CD4-positive, alpha-beta T cell treated with Interleukin-17A for 1 hour (primary cell): Measurements from ENCODE around the gene SVIL.
A peak's percentile ranks its signal among the peaks of the same experiment; 100 is the strongest.
"Not testable (repeated sequence)": the region's sequence is repeated elsewhere in the genome, so short reads cannot be mapped to it uniquely, and the experiment has no call there.

Source experiments
- DNase-seq: peaks from one replicate; pipeline ENCODE4 v3.0.0-alpha.2; 2020

SVIL gene

DNA sequence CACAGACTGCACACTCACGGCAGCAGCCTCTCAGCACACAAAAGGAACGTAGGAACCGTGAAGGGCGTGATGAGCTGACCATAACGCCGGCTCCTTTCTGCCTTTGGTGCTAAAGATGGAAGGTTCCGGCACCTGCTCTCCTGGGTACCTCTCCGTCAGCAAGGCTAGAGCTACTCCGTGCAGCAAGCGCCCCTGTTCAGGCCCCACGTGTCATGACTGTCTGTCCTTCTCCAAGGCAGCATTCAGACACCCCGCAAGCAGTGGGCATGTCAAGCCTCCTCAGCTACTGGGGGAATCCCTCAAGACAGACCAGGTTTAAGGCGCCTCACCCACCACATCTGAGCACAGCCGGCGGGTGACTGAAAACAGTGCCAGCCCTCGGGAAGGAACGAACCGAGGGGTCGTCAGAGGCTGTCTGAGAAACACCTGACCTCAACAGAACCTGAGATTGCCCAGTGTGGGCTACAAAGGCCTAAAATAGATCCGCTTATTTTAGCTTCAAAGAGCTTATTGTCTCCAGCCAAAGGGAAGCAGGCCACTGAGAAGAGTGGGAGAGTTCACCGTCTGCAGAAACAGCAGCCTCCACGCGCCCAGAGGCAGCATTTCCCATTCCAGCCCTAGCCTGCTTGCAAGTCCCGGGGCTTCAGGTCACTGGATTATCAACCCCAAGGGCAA lies 124.2 kb downstream of the SVIL start:
- not testable (repeated sequence) for DNase-seq

DNA sequence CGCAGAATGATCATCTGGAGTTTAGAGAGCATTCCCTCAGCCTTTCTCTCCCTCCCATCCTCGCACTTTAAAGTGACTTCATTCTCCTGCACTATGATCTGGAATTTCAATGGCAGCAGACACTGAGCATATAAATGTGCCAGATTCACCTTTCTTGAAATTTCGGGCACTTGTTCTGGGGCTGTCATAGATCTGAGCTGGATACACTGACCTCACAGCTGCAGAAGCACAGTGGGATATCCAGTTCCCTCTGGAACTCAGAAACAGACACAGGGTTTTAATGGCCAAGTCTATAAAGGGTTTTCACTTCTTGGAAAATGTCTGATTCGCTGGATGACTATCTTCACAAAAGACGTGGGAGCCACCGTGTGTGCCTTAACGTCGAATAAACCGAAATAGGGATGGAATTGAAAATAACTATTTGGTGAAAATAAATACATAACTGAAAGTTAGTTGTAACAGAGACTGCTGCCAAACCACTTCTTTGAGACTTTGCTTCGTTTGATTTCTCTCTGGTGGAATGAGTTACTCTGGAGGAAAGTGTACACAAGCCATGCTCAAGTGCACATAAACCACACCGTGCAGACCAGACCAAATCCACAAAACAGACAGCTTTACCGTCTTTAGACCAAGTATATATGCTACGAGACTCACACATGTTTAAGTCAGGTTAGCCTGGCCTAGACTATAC lies 126.1 kb downstream of the SVIL start:
- no peak for DNase-seq

DNA sequence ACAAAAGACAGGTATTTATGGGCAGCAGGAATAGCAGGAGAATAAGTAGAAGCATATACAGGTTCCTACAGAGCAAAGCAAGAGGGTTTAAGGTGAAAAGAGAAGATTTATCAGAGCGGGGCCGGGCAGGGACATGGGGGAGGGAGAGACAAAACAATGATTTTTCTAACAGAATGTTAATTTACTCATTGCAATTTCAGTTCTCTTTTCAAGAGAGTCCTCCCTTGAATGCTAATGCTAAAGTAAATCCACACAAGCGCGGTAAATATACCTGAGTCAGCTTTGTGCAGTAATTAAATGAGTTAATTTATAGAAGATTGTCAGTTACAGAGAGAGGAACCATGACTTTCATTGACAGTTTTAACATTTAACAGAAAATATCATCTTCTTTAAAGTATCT lies 127.0 kb downstream of the SVIL start:
- DNase-seq, result not testable (repeated sequence)

DNA sequence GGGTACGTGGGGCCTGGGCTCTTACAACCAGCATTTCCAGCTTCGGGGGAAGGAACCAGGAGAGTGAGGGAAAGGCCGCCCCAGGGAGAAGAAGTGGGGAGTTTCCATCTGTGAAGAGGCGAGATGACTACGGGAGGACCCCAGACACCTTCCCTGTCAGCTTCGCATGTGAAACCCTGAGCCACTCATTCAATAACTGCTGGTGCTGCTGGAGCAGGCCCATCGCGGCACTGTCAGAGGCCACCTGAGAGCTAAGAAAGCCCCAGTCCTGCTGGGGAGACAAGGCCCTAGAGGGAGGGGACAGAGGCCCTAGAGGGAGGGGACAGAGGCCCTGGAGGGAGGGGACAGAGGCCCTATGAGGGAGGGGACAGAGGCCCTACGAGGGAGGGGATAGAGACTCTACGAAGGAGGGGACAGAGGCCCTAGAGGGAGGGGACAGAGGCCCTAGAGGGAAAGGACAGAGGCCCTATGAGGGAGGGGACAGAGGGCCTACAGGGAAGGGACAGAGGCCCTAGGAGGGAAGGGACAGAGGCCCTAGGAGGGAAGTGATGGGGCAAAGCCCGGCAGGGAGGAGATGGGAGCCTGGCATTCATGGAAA lies 128.3 kb downstream of the SVIL start:
- DNase-seq, result not testable (repeated sequence)

DNA sequence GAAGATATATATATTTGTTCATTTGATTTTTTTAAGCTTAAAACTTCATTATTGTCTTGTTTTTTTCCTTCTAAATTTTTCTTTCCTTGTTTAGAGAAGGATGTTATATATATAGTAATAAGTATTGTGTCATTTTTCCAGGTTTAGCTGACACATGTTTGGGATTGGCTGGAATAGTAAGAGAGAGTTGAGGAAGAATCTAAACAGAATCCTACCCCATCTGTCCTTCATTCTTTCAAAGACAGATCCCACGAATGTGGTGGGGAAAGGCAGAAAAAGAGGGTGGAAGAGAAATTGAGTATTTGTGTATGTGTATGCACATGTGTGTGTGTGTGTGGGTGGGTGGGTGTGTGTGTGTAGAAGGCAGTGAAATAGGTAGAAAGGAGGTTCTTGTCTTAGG lies 132.4 kb downstream of the SVIL start:
- DNase-seq, result no peak

DNA sequence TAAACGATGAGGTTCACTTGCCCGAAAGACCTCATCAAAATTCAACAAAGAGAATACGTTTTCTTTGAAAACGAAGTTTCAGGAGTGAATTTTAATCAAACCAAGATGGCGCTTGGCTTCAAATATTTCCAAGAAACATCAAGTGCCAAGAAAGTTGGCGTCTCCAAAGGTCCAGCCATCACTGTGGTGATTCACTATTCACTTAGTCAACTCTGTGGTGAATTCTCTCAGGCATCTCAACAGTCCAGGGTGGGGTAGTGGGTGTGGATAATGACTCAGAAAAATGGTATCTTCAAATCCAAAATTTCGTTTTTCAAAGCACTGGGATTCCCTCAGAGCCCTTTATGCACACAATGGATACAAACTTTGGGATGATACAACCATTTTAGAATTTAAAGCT lies 133.1 kb downstream of the SVIL start:
- DNase-seq, result no peak

DNA sequence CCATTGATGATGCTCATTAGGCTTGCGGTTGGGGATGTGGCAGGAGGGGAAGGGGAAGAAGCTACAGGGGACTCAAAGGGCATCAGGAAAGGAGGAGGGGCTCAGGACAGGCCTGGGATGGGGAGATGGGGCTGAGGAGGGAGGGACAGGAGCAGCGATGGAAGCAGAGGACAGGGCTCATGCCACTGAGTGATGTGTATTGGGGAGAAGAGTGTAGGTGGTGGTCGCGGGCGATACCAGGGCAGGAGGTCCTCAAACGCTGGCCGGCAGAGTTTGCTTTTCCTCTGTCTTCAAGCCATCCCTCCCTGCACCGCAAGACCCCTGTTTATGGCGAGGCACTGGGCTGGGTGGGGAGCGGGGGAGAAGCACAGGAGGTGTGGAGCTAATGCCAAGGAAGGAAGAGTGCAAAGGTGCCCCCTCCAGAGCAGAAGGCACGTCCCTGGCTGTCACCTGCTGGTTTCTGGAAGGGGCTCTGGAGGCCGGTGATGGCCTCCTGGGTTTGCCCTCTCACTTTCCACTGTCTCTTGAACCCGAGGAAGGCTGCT lies 134.7 kb downstream of the SVIL start:
- no peak for DNase-seq

DNA sequence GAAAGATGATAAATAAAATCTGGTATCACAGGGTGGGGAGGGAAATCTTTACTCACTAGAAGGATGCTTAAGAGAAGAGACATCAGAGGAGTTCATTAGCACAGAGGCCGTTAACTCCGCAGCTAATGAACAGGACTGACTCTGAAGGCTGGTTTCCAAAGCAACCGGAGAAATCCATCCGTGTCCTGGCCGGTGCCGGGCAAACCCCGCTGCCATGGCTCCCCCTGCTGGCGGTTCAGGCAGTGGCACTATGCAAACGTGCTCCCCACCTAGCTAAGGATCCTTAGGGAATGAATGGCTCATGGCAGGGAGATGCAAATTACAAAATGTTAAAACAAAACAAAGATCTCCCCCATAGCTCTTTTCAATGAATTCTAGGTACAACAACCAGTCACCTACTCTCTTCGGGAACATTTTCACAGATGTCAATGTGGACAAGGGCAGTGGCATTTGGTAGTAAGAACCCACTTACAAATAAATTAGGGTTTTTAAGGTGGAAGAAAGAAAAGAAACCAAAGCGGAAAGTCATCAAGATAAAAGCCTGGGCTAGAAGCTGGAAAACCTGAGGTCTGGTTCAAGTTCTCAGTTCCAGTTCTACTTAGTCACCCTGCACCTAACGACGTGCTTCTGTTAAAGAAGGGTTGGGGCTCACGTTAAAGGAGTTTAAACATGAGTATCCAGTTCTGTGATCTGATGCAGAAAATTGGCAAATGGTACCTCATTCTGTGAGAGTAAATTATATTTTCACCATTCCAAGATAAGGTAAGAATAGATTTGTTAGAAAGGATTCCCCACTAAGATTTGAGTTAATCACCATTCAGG lies 138.2 kb downstream of the SVIL start:
- peak; percentile 50 for DNase-seq

DNA sequence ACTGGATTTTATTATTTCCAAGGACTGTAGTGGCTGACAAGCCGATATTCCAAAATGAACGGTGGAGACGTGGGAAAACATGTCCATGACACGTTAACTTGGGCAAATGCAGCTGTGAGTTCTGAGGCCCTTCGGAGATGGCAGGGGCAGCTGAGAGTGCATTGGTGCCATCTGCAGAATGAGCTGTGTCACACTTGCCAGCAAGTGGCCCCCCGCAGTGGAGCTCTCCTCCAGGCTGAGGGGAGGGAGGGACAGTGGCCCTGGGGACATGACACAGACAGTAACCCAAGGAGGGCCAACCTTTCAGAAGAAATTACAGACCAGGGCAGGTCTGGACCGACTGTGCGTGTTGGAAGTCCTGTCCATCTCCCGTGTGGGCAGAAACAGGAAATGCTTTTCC lies 139.4 kb downstream of the SVIL start:
- no peak for DNase-seq

DNA sequence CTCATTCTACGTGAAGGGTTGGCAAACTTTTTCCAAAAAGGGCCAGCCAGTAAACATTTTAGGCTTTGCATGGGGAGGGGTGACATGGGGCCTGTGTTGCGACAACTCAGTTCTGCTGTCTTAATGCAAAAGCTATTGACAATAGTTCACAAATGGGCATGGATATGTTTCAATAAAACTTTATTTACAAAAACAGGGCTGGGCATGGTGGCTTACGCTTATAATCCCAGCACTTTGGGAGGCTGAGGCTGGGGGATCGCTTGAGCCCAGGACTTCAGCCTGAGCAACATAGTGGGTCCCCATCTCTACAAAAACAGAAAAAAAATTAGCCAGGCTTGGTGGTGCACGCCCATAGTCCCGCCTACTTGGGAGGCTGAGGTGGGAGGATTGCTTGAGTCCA lies 141.1 kb downstream of the SVIL start:
- no peak for DNase-seq

DNA sequence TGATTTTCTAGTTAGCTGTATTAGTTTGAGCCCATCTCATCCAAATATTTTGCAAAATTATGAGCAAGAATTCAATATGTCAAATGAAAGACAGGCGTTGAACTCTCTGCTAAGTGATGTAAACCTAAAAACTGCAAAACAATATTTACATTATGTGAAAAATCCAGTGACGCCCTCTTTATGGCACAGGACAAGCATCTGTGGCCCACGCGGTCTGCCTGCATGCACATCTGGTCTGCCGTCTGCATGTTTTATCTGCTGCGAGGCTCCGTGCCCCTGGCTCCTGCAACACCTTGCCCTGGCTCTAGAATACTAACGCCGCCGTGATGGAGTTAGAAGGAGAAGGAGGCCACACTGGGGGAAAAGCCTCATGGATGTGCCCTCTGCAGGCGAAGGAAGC lies 142.0 kb downstream of the SVIL start:
- no peak for DNase-seq

DNA sequence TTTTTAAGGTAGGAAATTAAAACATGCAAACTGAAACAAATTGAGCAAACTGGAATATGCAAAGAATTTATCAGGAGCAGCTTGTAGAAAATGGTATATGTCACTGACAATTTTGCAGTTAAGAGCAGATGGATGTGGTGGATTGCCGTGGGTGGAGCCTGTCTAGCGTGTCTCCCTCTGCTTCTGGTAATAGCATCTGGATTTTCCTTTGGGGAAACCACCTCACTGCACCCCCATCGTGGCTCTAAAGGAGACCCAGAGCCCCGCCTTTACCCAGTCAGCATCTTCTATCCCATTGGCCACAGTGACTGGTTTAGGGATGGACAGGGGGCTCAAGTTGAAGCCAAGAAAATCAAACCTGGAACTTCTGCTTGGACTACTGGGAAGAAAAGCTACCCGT lies 142.9 kb downstream of the SVIL start:
- no peak for DNase-seq

DNA sequence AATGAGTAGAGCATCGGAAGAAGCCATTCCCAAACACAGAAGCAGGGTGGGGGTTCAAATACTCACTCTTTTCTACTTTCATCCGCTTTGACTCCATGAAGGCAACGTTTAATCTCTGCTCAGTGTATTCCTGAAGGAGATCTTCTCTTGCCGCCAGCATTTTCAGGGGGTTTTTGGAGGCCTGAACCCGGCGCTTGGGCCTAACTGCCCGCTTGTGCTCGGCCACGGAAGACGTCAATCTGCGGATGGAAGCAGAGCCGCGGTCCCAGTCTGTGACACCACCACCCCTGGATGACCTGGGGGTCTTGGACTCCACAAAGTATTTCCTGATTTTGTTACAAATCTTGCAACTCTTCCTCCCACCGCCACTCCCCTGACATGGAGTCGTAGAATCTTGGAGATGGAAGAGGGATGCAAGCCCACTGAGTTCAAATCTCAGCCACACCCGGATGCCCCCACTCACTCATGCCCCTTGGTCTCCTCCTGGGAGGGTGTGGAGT lies 143.9 kb downstream of the SVIL start:
- not testable (repeated sequence) for DNase-seq

DNA sequence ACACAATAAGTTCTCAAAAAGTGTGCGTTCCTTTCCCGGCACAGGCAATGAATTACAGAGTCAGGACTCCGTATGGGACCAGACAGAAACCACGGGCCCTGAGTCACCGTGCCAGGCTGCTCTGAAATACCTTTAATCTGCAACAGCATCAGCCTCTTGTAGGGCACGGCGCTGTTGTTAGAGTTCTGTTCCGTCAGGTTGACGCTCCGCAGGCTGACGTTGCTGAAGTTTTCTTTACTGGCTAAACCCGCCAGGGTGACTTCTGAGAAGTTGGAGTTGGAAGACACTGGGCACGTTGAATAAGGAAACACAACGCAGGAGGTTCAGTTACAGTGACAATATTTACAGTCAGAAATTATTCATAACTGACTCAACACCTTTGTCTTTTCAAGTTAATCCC lies 146.3 kb downstream of the SVIL start:
- DNase-seq, result not testable (repeated sequence)

DNA sequence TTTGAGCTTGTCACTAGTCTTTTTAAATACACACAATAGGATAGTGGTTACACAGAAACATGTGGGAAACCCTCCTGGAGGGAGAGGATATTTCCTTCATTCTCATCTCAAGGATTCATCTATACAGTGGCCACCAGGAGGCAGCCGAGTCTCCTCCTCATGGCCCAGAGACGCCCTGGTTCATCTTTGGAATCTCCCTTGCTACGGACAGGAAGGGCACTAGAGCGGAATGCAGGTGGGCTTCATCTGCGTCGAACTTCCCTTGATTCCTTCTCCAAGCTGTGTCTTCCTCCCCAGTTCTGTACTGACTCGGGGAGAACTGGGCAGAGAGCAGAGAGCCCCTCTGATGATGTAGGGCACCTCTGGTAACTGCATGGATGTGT lies 146.9 kb downstream of the SVIL start:
- not testable (repeated sequence) for DNase-seq

DNA sequence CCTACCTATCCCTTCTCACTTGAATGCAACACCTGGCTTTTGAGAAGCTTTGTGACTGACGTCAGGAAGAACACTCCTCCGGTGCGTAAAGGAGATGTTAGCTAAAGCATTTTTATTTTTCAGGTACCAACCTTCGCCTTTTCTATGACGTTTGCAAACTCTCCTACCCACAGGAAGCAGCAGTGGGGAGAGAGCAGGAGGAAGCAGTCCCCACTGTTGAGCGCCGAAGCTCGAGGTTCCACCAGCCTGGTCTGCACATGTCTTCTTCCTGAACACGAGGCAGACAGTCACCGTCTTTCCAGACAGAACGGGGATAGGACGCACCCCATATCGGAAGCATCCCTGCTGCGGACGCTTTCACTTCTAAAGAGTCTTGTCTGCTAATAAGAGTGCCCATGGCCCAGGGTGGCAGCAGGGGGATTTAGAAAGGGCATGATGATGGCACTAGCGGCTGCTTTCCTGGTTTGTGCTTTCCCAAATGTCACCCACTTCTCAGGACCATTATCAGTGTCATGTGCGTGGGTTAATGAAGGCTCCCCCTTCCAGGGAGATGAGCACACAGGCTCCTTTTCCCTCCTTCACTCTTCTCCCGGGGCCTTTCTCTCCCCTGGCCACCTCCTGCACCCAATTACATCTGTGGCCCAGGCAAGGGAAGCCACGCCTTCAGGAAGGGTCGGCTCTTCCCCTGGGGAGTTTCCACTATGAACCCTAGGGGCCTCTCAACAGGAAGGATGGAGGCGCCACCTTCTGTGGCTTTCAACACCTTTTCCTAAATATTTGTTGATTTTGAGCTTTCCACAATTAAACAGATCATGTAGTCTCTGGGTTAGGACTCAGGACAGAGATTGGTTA lies 147.5 kb downstream of the SVIL start:
- DNase-seq, result not testable (repeated sequence)

DNA sequence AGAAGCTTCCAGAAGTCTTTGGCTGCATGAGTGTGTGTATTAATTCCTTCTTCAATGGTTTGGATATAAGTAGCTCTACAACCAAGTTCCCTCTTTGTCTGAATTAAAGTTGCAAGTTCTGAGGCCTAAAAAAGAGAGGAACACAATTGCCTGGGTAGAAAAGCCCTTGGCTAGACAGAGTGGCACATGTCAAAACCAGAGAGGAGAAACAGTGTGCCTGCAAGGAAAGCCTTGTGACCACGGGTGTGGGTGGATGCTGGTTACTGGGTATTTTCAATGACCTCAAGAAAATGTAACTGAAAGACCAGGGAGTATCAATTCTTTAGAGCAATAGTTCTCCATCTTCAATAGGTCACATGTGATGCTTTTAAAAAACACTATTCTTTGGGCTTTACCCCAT lies 148.3 kb downstream of the SVIL start:
- no peak for DNase-seq

DNA sequence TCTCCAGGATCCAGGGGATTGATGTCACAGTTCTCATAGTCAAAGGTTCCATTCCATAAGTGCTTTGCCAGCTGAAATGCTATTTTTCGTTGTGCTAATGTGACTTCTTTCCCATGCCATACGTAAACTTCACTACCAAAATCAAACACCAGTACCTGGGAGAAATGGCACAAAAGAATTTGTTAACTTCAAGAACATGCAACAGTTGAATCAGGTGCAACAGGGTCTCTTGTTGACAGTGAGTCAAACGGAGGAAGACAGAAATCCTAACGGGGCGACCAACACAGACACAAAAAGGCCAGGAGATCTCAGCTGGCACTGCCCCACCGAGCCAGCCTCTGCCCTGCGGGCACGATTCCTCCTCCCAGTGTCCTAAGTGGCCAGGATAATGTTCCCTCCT lies 150.1 kb downstream of the SVIL start:
- DNase-seq, result not testable (repeated sequence)

DNA sequence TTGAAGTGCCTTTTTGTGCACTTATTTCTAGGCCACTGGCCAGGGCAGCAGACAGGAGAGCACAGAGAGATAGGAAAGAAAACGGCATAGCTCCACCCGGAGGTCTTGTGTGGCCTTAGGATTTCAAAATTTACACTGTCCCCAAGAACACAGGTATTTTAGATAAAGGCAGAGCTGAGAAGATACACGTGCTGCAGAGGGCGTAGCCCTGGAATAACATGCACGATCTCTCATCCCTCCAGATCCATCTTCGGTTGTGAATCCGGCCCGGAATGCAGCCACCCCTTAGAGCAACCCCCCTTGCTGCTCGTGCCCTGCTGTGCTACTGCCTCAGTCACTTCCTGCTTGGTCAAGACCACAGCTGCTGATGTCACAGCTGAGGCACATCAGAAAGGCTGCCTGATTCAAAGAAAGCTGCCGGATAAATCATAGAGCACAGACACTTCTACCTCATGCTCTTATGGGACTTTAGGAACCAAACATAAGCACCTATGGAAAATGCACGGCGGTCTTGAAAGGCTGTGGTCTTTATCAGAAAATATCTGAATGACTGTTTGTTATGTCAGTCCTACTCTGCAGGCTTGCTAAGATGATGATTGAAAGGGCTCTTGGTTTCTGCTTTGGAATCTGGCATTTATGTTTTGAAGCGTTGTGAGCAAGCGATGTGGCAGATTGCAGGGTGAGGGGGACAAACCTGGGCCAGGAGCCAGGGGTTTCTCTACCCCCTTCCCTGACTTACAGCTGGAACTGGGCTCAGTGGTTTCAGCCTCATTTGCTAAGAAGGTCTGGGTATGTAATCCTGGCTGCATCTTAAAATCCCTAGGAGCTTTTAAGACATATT lies 152.0 kb downstream of the SVIL start:
- DNase-seq, result no peak

DNA sequence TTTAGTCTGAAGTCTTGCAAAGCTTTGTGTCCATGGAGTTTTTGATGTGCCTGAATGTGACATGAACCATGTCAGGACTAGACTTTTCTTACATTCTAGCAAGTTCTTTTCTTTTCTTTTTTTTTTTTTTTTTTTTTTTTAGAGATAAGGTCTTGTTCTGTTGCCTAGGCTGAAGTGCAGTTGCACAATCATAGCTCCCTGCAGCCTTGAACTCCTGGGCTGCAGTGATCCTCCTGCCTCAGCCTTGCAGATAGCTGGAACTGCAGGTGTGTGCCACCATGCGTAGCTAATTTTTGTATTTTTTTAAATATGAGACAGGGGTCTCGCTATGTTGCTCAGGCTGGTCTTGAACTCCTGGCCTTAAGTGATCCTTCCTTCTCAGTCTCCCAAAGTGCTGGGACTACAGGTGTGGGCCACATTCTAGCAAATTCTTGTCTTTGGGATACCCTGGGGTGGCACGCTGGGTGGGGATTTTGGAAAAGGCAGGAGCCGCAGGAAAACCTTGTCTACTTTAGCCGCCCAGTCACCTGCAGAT lies 152.8 kb downstream of the SVIL start:
- DNase-seq, result no peak
